ENCODE data around the gene C1orf159.
"Not testable (repeated sequence)": the region's sequence is repeated elsewhere in the genome, so short reads cannot be mapped to it uniquely, and the experiment has no call there.

Gene C1orf159

GRCh38 chr1:1100296-1100695 lies 15.6 kb downstream of the C1orf159 start:
- no peak overlapping the region for H3K4me3 ChIP-seq (replicated peaks; ENCODE audit: insufficient read depth, low read length)
- H3K27ac ChIP-seq (replicated peaks) = no peak overlapping the region
- H3K27me3 ChIP-seq (ENCODE audit: insufficient read depth, poor library complexity, severe bottlenecking) = no peaks in the 10 kb centered on the region
- no peak for DNase-seq (ENCODE audit: low read depth in 1 of 2, low spot score in 1 of 2)
- TF ChIP-seq GABPA (IDR thresholded peaks at IDR 0.05; ENCODE audit: low read depth) = no peak
- no peak for TF ChIP-seq POLR2AphosphoS5 (IDR thresholded peaks at IDR 0.05; ENCODE audit: low read depth)
- TF ChIP-seq, protein P1, sequence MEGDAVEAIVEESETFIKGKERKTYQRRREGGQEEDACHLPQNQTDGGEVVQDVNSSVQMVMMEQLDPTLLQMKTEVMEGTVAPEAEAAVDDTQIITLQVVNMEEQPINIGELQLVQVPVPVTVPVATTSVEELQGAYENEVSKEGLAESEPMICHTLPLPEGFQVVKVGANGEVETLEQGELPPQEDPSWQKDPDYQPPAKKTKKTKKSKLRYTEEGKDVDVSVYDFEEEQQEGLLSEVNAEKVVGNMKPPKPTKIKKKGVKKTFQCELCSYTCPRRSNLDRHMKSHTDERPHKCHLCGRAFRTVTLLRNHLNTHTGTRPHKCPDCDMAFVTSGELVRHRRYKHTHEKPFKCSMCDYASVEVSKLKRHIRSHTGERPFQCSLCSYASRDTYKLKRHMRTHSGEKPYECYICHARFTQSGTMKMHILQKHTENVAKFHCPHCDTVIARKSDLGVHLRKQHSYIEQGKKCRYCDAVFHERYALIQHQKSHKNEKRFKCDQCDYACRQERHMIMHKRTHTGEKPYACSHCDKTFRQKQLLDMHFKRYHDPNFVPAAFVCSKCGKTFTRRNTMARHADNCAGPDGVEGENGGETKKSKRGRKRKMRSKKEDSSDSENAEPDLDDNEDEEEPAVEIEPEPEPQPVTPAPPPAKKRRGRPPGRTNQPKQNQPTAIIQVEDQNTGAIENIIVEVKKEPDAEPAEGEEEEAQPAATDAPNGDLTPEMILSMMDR (IDR thresholded peaks at IDR 0.05; ENCODE audit: insufficient read depth, low read length) = no peak

- H3K27ac ChIP-seq (replicated peaks) = no peak overlapping the region
- DNase-seq (ENCODE audit: low read depth in 1 of 2, low spot score in 1 of 2) = no peak
- TF ChIP-seq, protein P2, sequence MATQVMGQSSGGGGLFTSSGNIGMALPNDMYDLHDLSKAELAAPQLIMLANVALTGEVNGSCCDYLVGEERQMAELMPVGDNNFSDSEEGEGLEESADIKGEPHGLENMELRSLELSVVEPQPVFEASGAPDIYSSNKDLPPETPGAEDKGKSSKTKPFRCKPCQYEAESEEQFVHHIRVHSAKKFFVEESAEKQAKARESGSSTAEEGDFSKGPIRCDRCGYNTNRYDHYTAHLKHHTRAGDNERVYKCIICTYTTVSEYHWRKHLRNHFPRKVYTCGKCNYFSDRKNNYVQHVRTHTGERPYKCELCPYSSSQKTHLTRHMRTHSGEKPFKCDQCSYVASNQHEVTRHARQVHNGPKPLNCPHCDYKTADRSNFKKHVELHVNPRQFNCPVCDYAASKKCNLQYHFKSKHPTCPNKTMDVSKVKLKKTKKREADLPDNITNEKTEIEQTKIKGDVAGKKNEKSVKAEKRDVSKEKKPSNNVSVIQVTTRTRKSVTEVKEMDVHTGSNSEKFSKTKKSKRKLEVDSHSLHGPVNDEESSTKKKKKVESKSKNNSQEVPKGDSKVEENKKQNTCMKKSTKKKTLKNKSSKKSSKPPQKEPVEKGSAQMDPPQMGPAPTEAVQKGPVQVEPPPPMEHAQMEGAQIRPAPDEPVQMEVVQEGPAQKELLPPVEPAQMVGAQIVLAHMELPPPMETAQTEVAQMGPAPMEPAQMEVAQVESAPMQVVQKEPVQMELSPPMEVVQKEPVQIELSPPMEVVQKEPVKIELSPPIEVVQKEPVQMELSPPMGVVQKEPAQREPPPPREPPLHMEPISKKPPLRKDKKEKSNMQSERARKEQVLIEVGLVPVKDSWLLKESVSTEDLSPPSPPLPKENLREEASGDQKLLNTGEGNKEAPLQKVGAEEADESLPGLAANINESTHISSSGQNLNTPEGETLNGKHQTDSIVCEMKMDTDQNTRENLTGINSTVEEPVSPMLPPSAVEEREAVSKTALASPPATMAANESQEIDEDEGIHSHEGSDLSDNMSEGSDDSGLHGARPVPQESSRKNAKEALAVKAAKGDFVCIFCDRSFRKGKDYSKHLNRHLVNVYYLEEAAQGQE (IDR thresholded peaks at IDR 0.05; ENCODE audit: insufficient replicate concordance, low read depth) = no peak
- TF ChIP-seq, protein P1 (IDR thresholded peaks at IDR 0.05; ENCODE audit: insufficient read depth, low read length) = no peak
- no peak for TF ChIP-seq POLR2AphosphoS5 (IDR thresholded peaks at IDR 0.05; ENCODE audit: low read depth)
- TF ChIP-seq GABPA (IDR thresholded peaks at IDR 0.05; ENCODE audit: low read depth) = no peak
- no peak for TF ChIP-seq SPI1 (IDR thresholded peaks at IDR 0.05; ENCODE audit: borderline replicate concordance, low read depth)
These were observed 16.2 kb downstream of the C1orf159 start for GRCh38 chr1:1099506-1100183.

DNA sequence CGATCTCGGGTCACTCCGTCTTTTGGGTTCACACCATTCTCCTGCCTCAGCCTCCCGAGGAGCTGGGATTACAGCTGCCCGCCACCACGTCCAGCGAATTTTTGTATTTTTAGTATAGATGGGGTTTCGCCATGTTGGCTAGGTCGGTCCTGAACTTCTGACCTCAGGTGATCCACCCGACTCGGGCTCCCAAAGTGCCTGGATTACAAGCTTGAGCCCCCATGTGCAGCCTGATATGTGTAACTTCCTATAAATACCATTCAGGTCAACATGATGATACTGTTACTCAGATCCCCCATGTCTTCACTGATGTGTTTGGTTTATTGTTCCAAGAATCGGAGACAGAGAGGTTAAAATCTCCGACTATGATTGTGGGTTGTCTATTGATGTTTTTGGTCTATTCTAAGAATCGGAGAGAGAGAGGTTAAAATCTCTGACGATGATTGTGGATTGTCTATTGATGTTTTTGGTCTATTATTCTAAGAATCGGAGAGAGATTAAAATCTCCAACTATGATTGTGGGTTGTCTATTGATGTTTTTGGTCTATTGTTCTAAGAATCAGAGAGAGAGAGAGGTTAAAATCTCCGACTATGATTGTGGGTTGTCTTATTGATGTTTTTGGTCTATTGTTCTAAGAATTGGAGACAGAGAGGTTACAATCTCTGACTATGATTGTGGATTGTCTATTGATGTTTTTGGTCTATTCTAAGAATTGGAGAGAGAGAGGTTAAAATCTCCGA lies 17.0 kb downstream of the C1orf159 start:
- TF ChIP-seq GABPA (IDR thresholded peaks at IDR 0.05; ENCODE audit: low read depth) (no peak), SPI1 (IDR thresholded peaks at IDR 0.05; ENCODE audit: borderline replicate concordance, low read depth) (no peak), POLR2AphosphoS5 (IDR thresholded peaks at IDR 0.05; ENCODE audit: low read depth) (no peak)
- TF ChIP-seq, protein P2 (IDR thresholded peaks at IDR 0.05; ENCODE audit: insufficient replicate concordance, low read depth) = no peak
- TF ChIP-seq, protein P1 (IDR thresholded peaks at IDR 0.05; ENCODE audit: insufficient read depth, low read length) = no peak
- no peak for DNase-seq (ENCODE audit: low read depth in 1 of 2, low spot score in 1 of 2)
- Histone ChIP-seq H3K4me3 (replicated peaks; ENCODE audit: insufficient read depth, low read length) (no peak overlapping the region), H3K27ac (replicated peaks) (no peak overlapping the region), H3K27me3 (ENCODE audit: insufficient read depth, poor library complexity, severe bottlenecking) (no peaks in the 10 kb centered on the region)

More at GRCh38 chr1:1099506-1100183, 16.2 kb downstream of the C1orf159 start:
- no peak overlapping the region for H3K4me3 ChIP-seq (replicated peaks; ENCODE audit: insufficient read depth, low read length)
- H3K27me3 ChIP-seq (ENCODE audit: insufficient read depth, poor library complexity, severe bottlenecking) = no peaks in the 10 kb centered on the region

DNA sequence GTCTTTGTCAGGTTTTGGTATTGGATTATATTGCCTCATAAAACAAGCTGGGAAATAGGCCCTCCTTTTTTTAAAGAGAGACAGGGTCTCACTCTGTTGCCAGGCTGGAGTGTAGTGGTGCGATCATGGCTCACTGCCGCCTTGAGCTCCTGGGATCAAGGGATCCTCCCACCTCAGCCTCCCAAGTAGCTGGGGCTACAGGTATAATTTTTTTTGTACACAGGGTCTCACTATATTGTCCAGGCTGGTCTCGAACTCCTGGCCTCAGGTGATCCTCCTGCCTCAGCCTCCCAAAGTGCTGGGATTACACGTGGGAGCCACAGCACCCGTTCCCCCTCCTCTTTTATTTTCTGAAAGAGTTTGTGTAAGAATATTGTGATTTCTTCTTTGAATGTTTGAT lies 19.8 kb downstream of the C1orf159 start:
- not testable (repeated sequence) for H3K27me3 ChIP-seq (ENCODE audit: insufficient read depth, poor library complexity, severe bottlenecking); H3K27ac ChIP-seq (replicated peaks); DNase-seq (ENCODE audit: low read depth in 1 of 2, low spot score in 1 of 2); H3K4me3 ChIP-seq (replicated peaks; ENCODE audit: insufficient read depth, low read length)
